NCI-H2107 treated with DMSO at 0.1 percent for 48 hours (cell line): Measurements from ENCODE around the gene RPL28.

Source experiments
- DNase-seq: peaks from one replicate; lab custom pipeline; 2025; ENCODE audit not compliant: unreplicated experiment; lab: John Stamatoyannopoulos, UW

RPL28 gene

DNA sequence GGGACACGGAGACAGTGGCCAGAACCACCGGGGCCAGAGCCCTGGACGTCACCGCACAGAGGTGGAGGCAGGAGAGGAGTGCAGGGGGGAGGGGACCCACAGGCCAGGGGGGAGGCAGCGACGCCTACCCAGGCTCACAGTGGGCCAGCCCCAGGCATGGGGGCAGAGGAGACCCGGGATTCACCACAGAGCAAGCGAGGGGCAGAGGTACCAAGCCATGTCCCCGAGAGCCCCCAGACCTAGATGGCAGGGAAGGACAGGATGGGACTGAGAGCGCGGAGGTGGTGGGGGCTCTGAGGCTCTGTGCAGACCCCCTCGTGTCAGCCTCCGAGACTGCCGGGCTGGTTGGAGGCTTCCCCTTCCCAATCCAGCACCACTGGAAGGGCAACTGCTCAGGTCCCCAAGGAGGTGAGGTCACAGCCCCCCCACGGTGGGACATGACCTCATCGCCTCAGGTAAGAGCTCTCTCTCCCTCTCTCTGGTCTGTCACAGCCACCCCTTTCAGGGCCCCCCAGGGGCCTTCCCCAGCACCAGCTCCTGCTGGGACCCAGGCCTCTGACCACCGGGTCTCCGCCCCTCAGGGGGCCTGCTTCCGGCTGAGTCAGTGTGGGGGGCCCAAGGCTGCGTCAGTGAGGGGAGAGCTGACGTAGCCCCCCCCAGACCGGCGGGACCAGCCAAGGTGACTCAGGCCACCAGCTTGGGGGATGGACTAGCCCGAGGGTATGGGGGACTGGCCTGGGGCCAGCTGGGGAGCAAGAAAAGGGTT, 13.2 kb upstream of the RPL28 start:
- no peak for DNase-seq

DNA sequence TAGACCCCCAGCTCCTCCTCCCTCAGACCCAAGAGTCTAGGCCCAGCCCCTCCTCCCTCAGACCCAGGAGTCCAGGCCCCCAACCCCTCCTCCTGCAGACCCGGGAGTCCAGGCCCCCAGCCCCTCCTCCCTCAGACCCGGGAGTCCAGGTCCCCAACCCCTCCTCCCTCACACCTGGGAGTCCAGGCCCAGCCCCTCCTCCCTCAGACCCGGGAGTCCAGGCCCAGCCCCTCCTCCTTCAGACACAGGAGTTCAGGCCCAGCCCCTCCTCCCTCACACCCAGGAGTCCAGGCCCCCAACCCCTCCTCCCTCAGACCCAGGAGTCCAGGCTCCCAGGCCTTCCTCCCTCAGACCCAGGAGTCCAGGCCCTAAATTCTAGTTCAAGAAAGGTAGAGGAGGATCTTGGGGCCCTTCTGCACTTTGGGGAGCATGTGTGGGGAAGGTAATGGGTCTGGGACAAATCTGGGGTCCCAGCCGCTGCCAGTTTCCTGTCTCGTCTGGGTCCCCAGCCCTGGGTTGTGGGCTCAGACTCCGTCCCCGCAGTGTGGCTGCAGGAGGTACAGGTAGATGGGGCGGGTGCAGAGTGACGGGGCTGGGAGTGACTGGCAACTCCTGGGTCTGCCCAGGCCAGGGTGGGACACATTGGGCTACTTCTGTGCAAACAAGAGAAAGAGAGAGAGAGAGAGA, 12.3 kb upstream of the RPL28 start:
- no peak for DNase-seq

GRCh38 chr19:55373993-55374757, 11.6 kb upstream of the RPL28 start:
- DNase-seq = no peak

DNA sequence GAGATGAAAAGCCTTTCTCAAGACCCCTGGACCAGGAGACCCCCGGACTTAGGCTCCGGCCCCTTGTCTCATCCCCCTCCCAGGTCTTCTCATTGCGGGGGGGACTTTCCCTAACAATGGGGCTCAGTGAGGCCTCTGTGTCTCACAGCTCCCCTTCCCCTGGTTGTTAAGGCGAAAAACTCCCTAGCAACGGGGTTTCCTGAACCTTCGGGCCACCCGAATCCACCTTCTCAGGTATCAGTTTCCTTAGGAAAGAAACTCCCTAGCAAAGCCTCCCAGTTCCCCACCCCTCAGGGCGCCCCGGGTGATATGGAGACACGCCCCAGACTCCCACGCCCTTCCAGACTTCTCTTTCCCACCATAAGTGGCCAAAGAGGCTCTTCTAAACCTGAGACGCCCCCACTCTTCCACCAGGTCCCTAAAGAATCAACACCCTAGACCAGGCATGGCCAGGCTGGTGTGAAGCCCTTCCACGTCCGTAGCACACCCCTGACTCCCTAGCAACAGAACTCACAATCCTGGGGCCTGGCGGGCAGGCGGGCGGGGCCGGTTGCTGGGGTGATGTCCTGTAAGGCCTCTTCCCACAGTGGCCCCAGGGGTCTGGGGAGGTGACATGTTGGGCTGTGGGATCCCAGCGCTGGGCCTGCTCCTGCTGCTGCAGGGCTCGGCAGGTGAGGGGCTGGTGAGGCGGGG, 9.3 kb upstream of the RPL28 start, which contains the start of gene TMEM190:
Gene TMEM190 (plus strand): TSS at position 586 of the 693 bp plus-strand sequence. CDS start 28 bp downstream, at position 614.
- DNase-seq = no peak

DNA sequence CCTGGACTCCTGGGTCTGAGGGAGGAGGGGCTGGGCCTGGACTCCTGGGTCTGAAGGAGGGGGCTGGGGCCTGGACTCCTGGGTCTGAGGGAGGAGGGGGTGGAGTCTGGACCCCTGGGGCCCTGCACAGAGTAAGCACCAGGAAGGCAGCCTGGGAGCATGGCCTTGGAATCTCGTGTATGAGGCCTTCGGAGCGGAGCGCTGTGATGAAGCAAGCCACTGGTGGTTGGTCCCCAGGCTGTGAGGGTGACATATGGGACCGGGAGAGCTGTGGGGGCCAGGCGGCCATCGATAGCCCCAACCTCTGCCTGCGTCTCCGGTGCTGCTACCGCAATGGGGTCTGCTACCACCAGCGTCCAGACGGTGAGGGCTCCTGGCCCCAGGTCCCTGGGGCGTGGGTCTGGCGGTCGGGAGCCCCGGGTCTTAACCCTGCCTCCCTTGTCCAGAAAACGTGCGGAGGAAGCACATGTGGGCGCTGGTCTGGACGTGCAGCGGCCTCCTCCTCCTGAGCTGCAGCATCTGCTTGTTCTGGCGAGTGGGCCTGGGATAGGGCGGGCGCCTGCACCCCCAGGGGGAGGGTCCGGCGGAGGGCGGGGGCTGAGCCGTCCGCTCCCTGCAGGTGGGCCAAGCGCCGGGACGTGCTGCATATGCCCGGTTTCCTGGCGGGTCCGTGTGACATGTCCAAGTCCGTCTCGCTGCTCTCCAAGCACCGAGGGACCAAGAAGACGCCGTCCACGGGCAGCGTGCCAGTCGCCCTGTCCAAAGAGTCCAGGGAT, 8.2 kb upstream of the RPL28 start:
- DNase-seq = no peak

DNA sequence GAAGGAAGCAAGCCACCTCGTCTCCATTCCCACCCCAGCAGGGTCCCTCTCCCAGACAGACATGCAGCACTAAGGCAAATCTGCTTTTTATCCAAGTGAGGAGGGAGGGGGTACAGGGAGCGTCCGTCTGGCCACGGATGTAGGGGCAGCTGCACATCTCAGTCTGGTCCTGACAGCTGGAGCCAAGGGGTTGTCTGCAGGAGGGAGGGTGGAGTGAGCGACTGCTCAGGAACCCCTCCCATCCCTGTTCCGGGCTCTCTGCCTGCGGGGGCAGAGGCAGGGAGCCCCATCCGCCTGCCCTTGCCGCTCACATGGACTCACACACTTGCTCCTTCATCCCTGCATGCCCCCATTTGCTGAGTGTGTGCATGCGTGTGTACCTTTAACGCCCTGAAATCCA, 6.6 kb upstream of the RPL28 start:
- DNase-seq = no peak

DNA sequence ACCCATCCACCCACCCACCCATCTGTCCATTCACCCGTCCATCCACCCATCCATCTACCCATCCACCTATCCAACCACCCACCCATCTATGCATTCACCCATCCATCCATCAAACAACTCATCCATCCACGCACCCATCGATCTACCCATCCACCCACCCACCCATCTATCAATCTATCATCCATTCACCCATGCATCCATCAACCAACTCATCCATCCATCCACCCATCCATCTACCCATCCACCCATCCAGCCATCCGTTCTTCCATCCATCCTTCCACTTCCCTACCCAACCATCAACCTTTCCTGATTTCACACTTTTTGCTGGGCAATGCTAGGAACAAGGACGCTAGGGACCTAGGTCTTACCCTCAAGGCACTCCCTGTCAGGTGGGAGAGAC, 3.7 kb upstream of the RPL28 start:
- DNase-seq = no peak

- no peak for DNase-seq
Measured at GRCh38 chr19:55382522-55383054, 3.1 kb upstream of the RPL28 start.

DNA sequence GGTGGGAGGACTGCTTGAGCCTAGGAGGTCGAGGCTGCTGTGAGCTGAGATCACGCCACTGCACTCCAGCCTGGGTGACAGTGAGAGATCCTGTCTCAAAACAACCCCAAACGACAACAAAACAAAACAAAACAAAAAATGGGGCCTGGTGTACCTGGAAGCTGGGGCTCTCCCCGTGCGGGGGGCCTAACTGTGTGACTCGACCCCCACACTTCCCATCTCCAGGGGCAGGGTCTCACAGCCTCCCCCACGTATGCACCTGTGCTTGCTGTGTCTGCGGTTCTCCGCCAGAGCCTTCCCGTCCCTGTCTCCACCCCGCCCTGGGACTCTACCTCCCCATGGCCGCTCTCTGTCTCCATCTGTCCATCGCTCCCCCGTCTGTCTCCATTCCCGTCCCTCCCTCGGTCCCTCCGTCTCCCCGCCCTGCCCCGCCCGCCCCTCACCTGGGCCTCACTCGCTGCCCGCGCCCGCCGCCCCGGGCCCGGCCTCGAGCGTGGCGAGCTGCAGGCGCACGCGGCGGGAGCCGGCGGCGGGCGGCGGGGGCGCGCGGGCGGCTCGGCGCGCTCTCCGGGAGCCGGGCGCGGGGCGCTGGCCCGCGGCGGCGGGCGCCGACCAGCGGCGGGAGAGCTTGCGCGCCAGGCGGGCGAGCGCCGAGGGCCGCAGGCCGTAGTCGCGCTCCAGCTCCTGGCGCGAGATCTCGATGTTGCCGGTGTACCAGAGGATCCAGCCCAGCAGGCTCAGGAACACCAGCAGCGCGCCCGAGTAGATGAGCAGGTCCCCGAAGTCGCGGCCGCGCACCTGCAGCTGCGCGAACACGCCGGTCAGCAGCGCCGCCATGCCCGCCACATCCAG, 2.2 kb upstream of the RPL28 start:
- DNase-seq = no peak

GRCh38 chr19:55384131-55384919, 1.4 kb upstream of the RPL28 start, which contains the start of gene TMEM238:
TMEM238 (minus strand) TSS chr19:55384292; CDS start chr19:55384259, 33 bp downstream.
- DNase-seq = no peak

- peak; percentile 96 for DNase-seq
Measured at GRCh38 chr19:55384920-55385723, 610 bp upstream of the RPL28 start.

DNA sequence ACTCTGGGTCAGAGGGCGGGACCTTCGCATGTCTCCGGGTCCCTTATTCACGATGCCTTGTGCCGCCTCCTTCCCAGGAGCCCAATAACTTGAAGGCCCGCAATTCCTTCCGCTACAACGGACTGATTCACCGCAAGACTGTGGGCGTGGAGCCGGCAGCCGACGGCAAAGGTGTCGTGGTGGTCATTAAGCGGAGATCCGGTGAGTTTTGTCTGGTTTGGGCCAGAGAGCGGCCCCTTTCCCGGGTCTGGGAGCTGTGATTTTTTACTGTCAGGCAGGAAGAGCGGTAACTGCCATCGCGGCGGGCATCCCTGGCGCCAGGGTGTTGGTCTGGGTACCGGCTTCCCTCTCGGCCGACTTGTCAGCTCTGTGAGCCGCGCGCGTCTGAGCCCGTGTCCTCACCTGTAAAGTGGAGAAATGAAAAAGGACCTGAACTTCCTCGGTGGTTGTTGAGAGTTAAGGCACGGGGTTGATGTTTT, 800 bp downstream of the RPL28 start:
- DNase-seq = no peak

GRCh38 chr19:55387736-55388497, 2.2 kb downstream of the RPL28 start:
- DNase-seq = no peak

GRCh38 chr19:55389386-55390317, 3.9 kb downstream of the RPL28 start:
- no peak for DNase-seq

- DNase-seq = no peak
Measured at GRCh38 chr19:55390461-55390880, 4.7 kb downstream of the RPL28 start.
